HG02852 (cell line): ENCODE results near the gene EVI5.
A peak's percentile ranks its signal among the peaks of the same experiment; 100 is the strongest.
"Not testable (repeated sequence)": the region's sequence is repeated elsewhere in the genome, so short reads cannot be mapped to it uniquely, and the experiment has no call there.

Source experiments
- ATAC-seq: cut with Tn5 transposase; IDR thresholded peaks from one replicate; pipeline ENCODE4 v1.9.1; 2021; ENCODE audit warnings: mild to moderate bottlenecking, moderate library complexity; ENCODE audit not compliant: unreplicated experiment

The EVI5 gene

DNA sequence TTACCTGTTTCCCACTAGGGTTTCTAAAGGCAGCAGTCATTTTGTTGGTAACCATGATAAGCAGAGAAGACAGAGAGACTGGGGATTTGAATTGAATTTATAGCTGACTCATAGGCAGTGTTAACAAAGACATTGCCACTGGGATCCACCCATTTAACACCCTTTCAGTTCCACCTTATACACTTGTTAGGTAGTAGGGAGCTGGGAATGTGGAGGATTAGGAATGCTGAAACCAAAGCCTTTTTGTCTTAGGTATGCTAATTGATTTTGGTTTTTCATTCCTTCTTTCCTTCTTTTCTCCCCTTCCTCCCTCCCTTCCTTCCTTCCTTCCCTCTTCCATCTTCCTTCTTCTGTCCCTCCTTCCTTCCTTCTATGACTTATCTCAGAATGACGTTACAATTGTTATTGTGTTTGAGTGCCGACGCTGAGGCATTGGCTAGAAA lies 7.5 kb upstream of the EVI5 start:
- ATAC-seq = no peak

DNA sequence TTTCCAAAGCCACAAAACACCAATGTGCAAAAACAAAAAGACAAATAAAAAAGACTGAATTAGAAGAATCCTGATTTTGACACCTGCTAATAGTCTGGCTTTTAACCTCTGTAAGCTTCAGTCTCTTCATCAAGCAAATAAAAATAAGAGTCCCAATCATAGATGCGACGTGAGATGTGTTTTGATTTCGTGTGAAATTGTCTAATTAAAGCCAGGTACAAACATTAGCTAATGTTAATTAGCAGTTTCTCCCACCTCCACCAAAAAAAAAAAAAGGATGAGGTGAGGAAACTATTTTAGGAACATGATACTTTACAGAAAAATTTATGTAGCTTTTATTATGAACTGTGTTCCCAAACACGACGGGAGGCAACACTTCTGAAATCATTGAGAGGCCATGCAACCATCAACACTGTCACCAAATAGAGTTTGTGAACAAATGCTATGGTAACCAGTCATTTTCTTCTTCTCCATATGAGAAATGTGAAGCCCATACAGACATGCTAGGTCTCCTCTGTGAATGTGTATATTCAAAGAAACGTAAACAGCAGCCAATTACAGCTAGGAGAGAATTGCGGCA lies 6.7 kb upstream of the EVI5 start:
- no peak for ATAC-seq

GRCh38 chr1:92790867-92791266 lies 6.0 kb upstream of the EVI5 start:
- no peak for ATAC-seq

DNA sequence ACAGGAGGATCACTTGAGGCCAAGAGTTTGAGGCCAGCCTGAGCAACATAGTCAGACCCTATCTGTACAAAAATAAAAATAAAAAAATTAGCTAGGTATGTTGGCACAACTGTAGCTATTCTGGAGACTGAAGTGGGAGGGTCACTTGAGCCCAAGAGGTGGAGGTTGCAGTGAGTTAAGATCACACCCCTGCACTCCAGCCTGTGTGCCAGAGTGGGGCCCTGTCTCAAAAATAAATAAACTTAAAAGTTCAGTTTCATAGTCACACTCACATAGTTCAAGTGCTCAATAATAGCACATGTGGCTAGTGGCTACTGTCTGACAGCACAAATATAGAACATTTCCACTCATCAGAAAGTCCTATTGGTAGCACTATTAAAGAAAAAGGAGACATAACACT lies 5.2 kb upstream of the EVI5 start:
- ATAC-seq = no peak

GRCh38 chr1:92786111-92786901 lies 1.4 kb upstream of the EVI5 start:
- ATAC-seq = no peak

GRCh38 chr1:92784021-92784638 lies 778 bp downstream of the EVI5 start:
- peak; percentile 20 for ATAC-seq

DNA sequence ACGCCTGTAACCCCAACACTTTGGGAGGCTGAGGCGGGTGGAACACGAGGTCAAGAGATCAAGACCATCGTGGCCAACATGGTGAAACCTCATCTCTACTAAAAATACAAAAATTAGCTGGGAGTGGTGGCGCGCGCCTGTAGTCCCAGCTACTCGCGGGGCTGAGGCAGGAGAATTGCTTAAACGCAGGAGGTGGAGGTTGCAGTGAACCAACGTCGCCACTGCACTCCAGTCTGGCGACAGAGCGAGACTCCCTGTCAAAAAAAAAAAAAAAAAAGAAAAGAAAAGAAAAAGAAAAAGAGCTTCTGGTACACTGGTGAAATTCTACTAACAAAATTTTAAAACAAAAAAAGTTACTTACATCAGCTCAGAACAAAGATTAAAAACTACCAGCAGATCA lies 1.4 kb downstream of the EVI5 start:
- not testable (repeated sequence) for ATAC-seq

GRCh38 chr1:92778376-92778775 lies 6.5 kb downstream of the EVI5 start:
- ATAC-seq = no peak

DNA sequence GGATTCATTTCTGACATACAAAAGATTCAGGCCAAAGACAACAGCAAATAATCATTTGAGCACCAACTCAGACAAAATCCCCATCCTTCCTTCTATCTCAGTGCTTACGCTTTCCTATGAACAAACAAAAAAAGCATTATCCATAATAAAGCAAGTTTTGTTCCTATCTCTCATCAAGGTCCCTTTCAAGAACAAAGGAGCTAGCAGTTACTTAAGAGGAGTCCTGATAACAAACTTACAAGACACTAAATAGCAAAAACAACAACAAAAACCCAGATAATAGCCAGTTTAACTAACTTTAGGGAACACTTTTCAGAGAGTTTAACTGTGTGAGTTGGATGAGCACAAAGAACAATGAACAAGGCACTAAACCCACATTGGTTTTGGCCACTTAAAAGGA lies 10.5 kb downstream of the EVI5 start:
- no peak for ATAC-seq

DNA sequence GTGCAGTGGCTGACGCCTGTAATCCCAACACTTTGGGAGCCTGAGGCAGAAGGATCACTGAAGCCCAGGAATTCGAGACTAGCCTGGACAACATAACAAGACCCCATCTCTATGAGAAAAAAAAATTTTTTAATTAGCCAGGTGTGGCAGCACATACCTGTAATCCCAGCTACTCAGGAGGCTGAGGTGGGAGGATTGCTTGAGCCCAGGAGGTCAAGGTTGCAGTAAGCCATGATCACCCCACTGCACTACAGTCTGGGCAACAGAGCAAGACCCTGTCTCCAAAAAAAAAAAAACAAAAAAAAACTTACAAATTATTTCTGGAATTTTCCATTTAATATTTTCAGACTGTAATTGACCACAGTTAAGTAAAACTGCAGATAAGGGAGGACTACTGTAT lies 11.2 kb downstream of the EVI5 start:
- ATAC-seq = not testable (repeated sequence)

GRCh38 chr1:92769856-92770255 lies 15.1 kb downstream of the EVI5 start:
- ATAC-seq = no peak

DNA sequence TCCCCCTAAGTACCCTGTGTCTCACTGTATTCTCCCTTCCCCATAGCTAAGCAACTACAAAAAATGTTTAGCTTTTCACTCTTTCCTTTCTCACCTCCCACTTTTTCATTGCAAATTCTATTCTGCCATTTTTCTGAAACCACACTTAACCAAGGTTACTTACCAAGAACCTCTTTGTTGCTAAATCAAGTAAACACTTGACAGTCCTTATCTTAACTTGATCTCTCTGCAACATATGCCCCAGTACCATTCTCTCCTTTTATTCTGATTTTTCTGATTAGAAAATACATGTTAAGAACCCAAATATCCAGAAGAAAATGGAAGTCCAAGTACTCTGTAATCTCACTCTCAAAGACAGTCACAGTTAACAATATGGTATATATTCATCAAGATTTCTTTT lies 16.0 kb downstream of the EVI5 start:
- no peak for ATAC-seq

GRCh38 chr1:92768296-92768695 lies 16.6 kb downstream of the EVI5 start:
- no peak for ATAC-seq

GRCh38 chr1:92764116-92764515 lies 20.8 kb downstream of the EVI5 start:
- no peak for ATAC-seq

DNA sequence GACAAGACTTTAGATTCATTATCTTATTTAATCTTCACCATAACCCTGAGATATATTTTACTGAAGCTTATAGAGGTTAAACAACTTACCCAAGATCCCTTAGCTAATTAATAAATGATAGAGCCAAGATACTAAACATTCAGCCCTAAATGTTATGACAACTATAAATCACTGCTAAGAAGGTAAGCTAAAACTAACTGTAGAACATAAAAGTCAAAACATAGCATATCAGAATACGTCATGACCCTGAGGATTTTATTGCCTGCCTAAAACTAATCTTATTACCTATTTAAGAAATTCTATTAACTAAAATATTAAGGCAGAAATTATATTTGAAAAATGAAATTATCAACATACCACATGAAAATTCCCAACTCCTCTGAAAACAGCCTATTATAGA lies 22.6 kb downstream of the EVI5 start:
- no peak for ATAC-seq

- ATAC-seq = no peak
Measured at GRCh38 chr1:92759361-92759760, 25.5 kb downstream of the EVI5 start.

DNA sequence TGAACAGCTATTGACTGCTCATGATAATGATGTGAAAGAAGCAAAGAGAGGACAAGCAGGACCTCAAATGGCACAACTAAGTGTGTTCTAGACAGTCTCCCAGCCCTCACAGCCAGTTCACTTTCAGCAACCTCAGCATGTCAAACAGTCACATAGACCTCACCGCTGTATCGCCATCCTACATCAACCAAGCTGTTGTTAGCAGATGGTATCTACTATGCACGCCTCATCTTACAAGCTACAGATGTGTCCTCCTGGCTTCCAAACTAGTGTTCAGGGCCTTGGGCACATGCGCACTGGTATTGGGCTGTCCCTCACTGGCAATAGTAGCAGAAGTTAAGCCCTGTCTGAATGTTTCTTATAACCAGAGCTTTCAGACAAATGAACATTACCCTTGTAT lies 28.4 kb downstream of the EVI5 start:
- no peak for ATAC-seq

DNA sequence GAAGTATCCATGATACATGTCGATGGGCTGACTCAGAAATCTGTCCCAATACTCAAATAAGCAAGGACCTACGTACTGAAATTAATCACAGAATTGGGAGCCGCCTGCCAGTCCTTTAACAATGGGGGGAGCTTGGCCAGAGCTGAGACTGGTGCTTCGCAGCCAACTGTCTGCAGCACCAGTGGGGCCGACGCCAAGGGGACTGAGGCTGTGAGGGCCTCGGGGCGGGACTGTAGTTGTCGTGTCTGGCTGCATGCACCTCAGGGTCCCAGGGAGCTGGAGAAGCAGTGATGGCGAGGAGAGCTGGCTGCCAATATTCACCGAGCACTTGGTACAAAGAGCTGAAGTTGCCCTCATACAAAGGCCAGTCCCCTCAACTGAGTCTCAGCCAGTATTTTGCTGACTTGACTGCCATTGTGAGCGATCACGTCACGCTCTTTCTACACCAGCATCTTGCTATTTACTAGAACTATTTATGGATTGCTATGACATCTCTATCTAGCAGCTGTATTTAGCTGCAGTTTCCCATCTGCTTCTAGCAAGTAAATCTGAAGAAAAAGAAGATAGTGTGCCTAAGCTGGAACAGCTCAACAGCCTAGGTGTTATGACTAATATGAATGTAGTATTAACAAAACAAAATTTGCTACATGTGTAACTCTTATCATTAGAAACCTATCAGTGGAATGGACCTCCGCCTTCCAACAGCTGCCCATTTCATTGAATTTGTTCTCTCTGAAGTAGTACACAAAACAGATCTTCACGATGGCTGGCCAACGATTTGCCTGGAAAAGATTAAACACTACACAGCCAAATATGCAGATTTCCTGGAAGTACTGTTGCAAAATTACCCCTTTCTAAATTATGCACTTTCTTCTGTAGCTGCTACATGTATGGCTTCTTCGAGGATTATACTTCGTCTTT lies 29.1 kb downstream of the EVI5 start:
- no peak for ATAC-seq

DNA sequence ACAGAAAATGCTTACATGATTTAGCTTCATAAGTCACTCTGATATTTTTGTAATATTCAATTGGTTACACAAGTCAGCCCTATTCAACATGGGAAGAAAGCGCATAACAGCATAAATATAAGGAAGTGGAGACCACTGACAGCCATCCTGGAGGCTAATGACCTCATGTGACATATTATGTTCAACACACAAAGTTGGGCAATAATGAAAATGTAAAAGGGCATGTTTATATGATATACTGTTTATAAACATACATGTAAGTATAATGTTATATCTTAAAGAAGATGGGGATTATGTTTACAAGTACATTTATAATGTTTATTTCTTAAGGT lies 30.2 kb downstream of the EVI5 start:
- no peak for ATAC-seq

GRCh38 chr1:92754000-92754718 lies 30.7 kb downstream of the EVI5 start:
- no peak for ATAC-seq

DNA sequence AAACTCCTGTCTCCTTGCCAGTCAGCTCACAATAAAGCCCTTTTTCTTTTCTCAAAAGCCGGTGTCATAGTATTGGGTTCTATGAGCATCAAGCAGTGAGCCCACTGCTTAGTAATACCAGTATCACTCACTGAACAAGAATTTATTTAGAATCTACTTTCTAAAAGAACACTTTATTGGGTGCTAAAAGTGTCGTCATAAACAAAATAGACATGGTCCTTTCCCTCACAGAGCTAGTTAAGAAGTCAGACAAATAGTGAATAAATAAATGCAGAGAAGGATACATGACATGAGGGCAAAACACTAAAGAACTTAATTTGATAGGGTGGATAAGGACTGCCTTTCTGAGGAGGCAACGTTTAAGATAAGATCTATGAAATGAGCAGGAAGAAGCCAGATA lies 32.2 kb downstream of the EVI5 start:
- no peak for ATAC-seq
